ENCODE measurements around the gene FAM53B. TPM values are rescaled to one million over a fixed set of nuclear protein-coding genes. Genes with fewer than 3 reads are reported as not detected.

The FAM53B gene
- total RNA-seq, 4 donors from 2014 or later: 63.5 to 75.5 (median 67.3) TPM

DNA sequence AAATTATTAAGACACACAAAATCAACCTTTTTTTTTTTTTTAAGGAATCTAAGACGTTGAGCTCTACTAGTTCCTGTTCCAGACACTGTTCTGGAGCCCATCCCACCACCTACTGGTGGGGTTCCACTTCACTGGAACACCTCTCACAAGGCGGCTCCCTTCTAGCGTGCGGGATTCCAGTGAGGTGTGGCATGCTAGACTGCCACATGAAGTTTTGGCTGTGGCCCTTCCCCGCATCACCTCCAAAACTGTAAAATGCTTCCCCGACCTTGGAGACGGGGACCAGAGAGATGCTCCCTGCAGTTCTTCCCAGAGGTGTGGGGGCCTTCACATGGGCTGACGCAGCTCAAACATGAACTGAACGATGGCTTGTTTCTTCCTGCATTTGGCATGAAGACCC is 12.6 kb downstream of the FAM53B start:
- TF ChIP-seq POLR2A (IDR thresholded peaks at IDR 0.05) (no peak), POLR2AphosphoS5 (IDR thresholded peaks at IDR 0.05) (no peak), EP300 (IDR thresholded peaks at IDR 0.05) (no peak)
- TF ChIP-seq, protein P1, sequence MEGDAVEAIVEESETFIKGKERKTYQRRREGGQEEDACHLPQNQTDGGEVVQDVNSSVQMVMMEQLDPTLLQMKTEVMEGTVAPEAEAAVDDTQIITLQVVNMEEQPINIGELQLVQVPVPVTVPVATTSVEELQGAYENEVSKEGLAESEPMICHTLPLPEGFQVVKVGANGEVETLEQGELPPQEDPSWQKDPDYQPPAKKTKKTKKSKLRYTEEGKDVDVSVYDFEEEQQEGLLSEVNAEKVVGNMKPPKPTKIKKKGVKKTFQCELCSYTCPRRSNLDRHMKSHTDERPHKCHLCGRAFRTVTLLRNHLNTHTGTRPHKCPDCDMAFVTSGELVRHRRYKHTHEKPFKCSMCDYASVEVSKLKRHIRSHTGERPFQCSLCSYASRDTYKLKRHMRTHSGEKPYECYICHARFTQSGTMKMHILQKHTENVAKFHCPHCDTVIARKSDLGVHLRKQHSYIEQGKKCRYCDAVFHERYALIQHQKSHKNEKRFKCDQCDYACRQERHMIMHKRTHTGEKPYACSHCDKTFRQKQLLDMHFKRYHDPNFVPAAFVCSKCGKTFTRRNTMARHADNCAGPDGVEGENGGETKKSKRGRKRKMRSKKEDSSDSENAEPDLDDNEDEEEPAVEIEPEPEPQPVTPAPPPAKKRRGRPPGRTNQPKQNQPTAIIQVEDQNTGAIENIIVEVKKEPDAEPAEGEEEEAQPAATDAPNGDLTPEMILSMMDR (IDR thresholded peaks at IDR 0.05): no peak
- peak overlapping the region; percentile 68 for H3K27ac ChIP-seq
- no peaks in the 10 kb centered on the region for H3K27me3 ChIP-seq
- H3K4me1 ChIP-seq: peaks cover 96% of the 10 kb centered on the region
- no peak overlapping the region for H3K4me3 ChIP-seq
- DNase-seq (ENCODE audit: low spot score in 2 of 2): peak in 1 of 2 donors; percentile 50
- 68% methylated on average over 9 of the region's 9 CpGs for WGBS
- H3K9me3 ChIP-seq: no peaks in the 10 kb centered on the region
- no peaks in the 10 kb centered on the region for H3K36me3 ChIP-seq

DNA sequence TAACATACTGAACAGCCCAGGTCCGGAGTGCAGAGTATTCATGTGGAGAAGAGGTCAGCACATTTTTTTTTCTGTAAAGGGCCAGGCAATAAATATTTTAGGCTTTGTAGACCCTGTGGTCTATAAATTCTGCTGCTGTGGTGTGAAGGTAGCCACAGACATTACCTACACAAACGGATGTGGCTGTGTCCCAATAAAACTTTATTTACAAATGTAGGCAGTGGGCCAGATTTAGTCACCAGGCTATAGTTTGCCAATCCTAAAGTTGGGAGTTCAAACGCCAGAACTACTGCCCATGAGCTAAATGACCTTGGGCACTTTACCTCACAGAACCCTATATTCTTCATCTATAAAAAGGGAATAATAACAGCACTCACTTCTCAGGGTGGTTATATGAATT is 13.4 kb downstream of the FAM53B start:
- no peaks in the 10 kb centered on the region for H3K36me3 ChIP-seq
- TF ChIP-seq POLR2AphosphoS5 (IDR thresholded peaks at IDR 0.05) (no peak), EP300 (IDR thresholded peaks at IDR 0.05) (no peak), POLR2A (IDR thresholded peaks at IDR 0.05) (no peak)
- TF ChIP-seq, protein P1 (IDR thresholded peaks at IDR 0.05): no peak
- no peak overlapping the region for H3K27ac ChIP-seq
- no peak for DNase-seq (ENCODE audit: low spot score in 2 of 2)
- H3K4me3 ChIP-seq: no peak overlapping the region
- H3K4me1 ChIP-seq: peaks cover 93% of the 10 kb centered on the region
- no peaks in the 10 kb centered on the region for H3K27me3 ChIP-seq
- no peaks in the 10 kb centered on the region for H3K9me3 ChIP-seq
- WGBS: 83% methylated on average over 3 of the region's 3 CpGs

GRCh38 chr10:124728830-124729661 is 15.1 kb downstream of the FAM53B start:
- 68% methylated on average over 8 of the region's 8 CpGs for WGBS
- Histone ChIP-seq H3K36me3 (no peaks in the 10 kb centered on the region), H3K27me3 (no peaks in the 10 kb centered on the region), H3K27ac (peak overlapping the region; percentile 71), H3K4me1 (peaks cover 93% of the 10 kb centered on the region), H3K4me3 (no peak overlapping the region), H3K9me3 (no peaks in the 10 kb centered on the region)
- DNase-seq (ENCODE audit: low spot score in 2 of 2): peak in 1 of 2 donors; percentile 50
- TF ChIP-seq POLR2A (IDR thresholded peaks at IDR 0.05) (no peak), EP300 (IDR thresholded peaks at IDR 0.05) (no peak), POLR2AphosphoS5 (IDR thresholded peaks at IDR 0.05) (no peak)
- TF ChIP-seq, protein P1 (IDR thresholded peaks at IDR 0.05): no peak

GRCh38 chr10:124728071-124728829 is 15.9 kb downstream of the FAM53B start:
- no peaks in the 10 kb centered on the region for H3K27me3 ChIP-seq
- TF ChIP-seq, protein P1 (IDR thresholded peaks at IDR 0.05): no peak
- no peak for TF ChIP-seq POLR2AphosphoS5 (IDR thresholded peaks at IDR 0.05)
- TF ChIP-seq POLR2A (IDR thresholded peaks at IDR 0.05): no peak
- no peak for TF ChIP-seq EP300 (IDR thresholded peaks at IDR 0.05)
- peak overlapping the region; percentile 71 for H3K27ac ChIP-seq
- peaks cover 93% of the 10 kb centered on the region for H3K4me1 ChIP-seq
- H3K4me3 ChIP-seq: no peak overlapping the region
- no peaks in the 10 kb centered on the region for H3K36me3 ChIP-seq
- WGBS: 30% methylated on average over 14 of the region's 14 CpGs
- H3K9me3 ChIP-seq: no peaks in the 10 kb centered on the region
- DNase-seq (ENCODE audit: low spot score in 2 of 2): peak in 1 of 2 donors; percentile 67
